Endothelial cell of umbilical vein (primary cell): ENCODE results near the gene SH3GL3. TPM values are rescaled to one million over a fixed set of nuclear protein-coding genes. Genes with fewer than 3 reads are reported as not detected.

Source experiments
- BruUV-seq: library from RNA; stranded (reverse); fragments of 400-500 nt; replicated peaks from 2 replicates; lab custom pipeline; 2021; lab: Mats Ljungman, UMichigan
- CTCF ChIA-PET: fragments of 300-600, 350-600 bp; sonication (Branson Sonifier 250); formaldehyde crosslinking; loops from one replicate; lab custom pipeline; 2021; ENCODE audit warnings: antibody characterized with exemption, inconsistent platforms; lab: Charles Lee
- POLR2A ChIA-PET: fragments of 300-600, 350-600 bp; sonication (Branson Sonifier 250); formaldehyde crosslinking; loops from one replicate; lab custom pipeline; 2021; ENCODE audit warnings: antibody characterized with exemption, inconsistent platforms; lab: Charles Lee
- DNase-seq: peaks from one replicate; pipeline ENCODE4 v3.0.0-alpha.2; 2011; ENCODE audit warnings: low read depth, low spot score
- FAIRE-seq: peaks from 2 replicates; lab custom pipeline; 2011; peaks lifted over from hg19 to GRCh38; lab: Jason Lieb, UNC
- H2AFZ ChIP-seq: 2 replicates; pipeline ENCODE4 v1.6.0; 2012; ENCODE audit warnings: low read depth, low read length, control low read depth, inconsistent platforms
- H3K27ac ChIP-seq: 2 replicates; pipeline ENCODE4 v1.5.1; 2011; ENCODE audit warnings: low read depth, mild to moderate bottlenecking, control low read depth, low read length, moderate library complexity; ENCODE audit not compliant: insufficient read depth
- H3K27me3 ChIP-seq, 2 experiments: 2 replicates each; pipeline versions ENCODE4 v1.6.0 to v1.6.1; 2011; ENCODE audit warnings: low read length in 2 of 2, mixed read lengths in 1 of 2; ENCODE audit not compliant: control insufficient read depth in 2 of 2, insufficient read depth in 2 of 2
- H3K36me3 ChIP-seq, 2 experiments: 2 replicates in 1 of 2; 3 replicates in 1 of 2; pipeline ENCODE4 v1.5.1; 2011; ENCODE audit warnings: low read length in 2 of 2, mild to moderate bottlenecking in 1 of 2, moderate library complexity in 1 of 2; ENCODE audit not compliant: control insufficient read depth in 2 of 2, insufficient read depth in 2 of 2; ENCODE audit errors: extremely low read depth in 1 of 2
- H3K4me1 ChIP-seq: 3 replicates; pipeline ENCODE4 v1.5.1; 2011; ENCODE audit warnings: mild to moderate bottlenecking, low read length; ENCODE audit not compliant: control insufficient read depth, insufficient read depth; ENCODE audit errors: extremely low read depth
- H3K4me2 ChIP-seq: 2 replicates; pipeline ENCODE4 v1.6.1; 2011; ENCODE audit warnings: low read length, control low read depth, mixed read lengths; ENCODE audit not compliant: insufficient read depth
- H3K4me3 ChIP-seq, 3 experiments: fragments of 200-600 bp in 1 of 3; sonication (generic), shearing (Covaris generic) in 1 of 3; replicated peaks in 1 of 3; 2 replicates each; pipeline ENCODE4 v1.5.1; 2011 to 2016; ENCODE audit warnings: control low read depth in 3 of 3, low read length in 3 of 3, mild to moderate bottlenecking in 2 of 3, inconsistent platforms in 1 of 3, low read depth in 1 of 3, moderate library complexity in 1 of 3; ENCODE audit not compliant: insufficient read depth in 1 of 3
- H3K79me2 ChIP-seq: 2 replicates; pipeline ENCODE4 v1.6.0; 2012; ENCODE audit warnings: low read length, inconsistent platforms; ENCODE audit not compliant: control insufficient read depth, insufficient read depth
- H3K9ac ChIP-seq: replicated peaks from 2 replicates; pipeline ENCODE3; 2011; ENCODE audit warnings: low read length, control low read depth; ENCODE audit not compliant: insufficient read depth; ENCODE audit errors: extremely low read depth
- H3K9me1 ChIP-seq: replicated peaks from 3 replicates; pipeline ENCODE4 v1.6.0; 2011; ENCODE audit warnings: mild to moderate bottlenecking, low read length; ENCODE audit not compliant: control insufficient read depth, insufficient read depth; ENCODE audit errors: extremely low read depth
- H3K9me3 ChIP-seq: replicated peaks from 2 replicates; pipeline ENCODE4 v1.5.1; 2012; ENCODE audit warnings: low read length, inconsistent platforms; ENCODE audit not compliant: control insufficient read depth, insufficient read depth
- H4K20me1 ChIP-seq: replicated peaks from 2 replicates; pipeline ENCODE3; 2011; ENCODE audit warnings: mild to moderate bottlenecking, low read length; ENCODE audit not compliant: control insufficient read depth, insufficient read depth; ENCODE audit errors: extremely low read depth
- CTCF ChIP-seq, 2 donors: IDR thresholded peaks; 1 replicate in 1 of 2; 2 replicates in 1 of 2; pipeline ENCODE4 v1.5.1; 2011; ENCODE audit warnings: low read length in 2 of 2, mild to moderate bottlenecking in 2 of 2, moderate library complexity in 2 of 2, control low read depth in 1 of 2, inconsistent platforms in 1 of 2, low read depth in 1 of 2; ENCODE audit not compliant: insufficient read depth in 1 of 2; ENCODE audit errors: extremely low read depth in 1 of 2
- EZH2 ChIP-seq: IDR thresholded peaks from 2 replicates; pipeline ENCODE4 v1.6.1; 2012; ENCODE audit warnings: borderline replicate concordance, low read depth, mild to moderate bottlenecking, moderate library complexity, low read length, inconsistent platforms; ENCODE audit not compliant: severe bottlenecking
- FOS ChIP-seq: IDR thresholded peaks from 2 replicates; pipeline ENCODE4 v1.6.1; 2011; ENCODE audit warnings: mild to moderate bottlenecking, low read length, moderate library complexity, borderline replicate concordance; ENCODE audit not compliant: insufficient read depth
- GATA2 ChIP-seq: IDR thresholded peaks from 2 replicates; pipeline ENCODE4 v1.7.0; 2011; ENCODE audit warnings: low read depth, mild to moderate bottlenecking, moderate library complexity, mixed read lengths, low read length; ENCODE audit not compliant: insufficient read length, insufficient read depth
- JUN ChIP-seq: IDR thresholded peaks from 2 replicates; pipeline ENCODE4 v1.6.1; 2011; ENCODE audit warnings: borderline replicate concordance, low read depth; ENCODE audit not compliant: insufficient read length, insufficient read depth
- MAX ChIP-seq: IDR thresholded peaks from 2 replicates; pipeline ENCODE4 v1.6.1; 2011; ENCODE audit not compliant: insufficient read depth, insufficient read length
- MYC ChIP-seq: IDR thresholded peaks from one replicate; pipeline ENCODE4 v1.6.1; 2011; ENCODE audit warnings: mild to moderate bottlenecking, low read depth, low read length
- POLR2A ChIP-seq: IDR thresholded peaks from 2 replicates; pipeline ENCODE4 v1.6.1; 2012; ENCODE audit warnings: low read depth, mild to moderate bottlenecking, control low read depth, low read length
- POLR2AphosphoS5 ChIP-seq: IDR thresholded peaks from 2 replicates; pipeline ENCODE4 v1.6.1; 2012; ENCODE audit warnings: low read depth, mild to moderate bottlenecking, control low read depth, low read length, moderate library complexity; ENCODE audit not compliant: insufficient read depth
- dilution Hi-C: fragments of 300-500 bp; cut with MboI; formaldehyde crosslinking; loops from one replicate; pipeline ENCODE4 v1.15.0; 2019; ENCODE audit warnings: low sequenced_read_pairs; ENCODE audit not compliant: extremely low pct_ligation_motif_present
- intact Hi-C: fragments of 100-400 bp; cut with micrococcal nuclease; formaldehyde crosslinking; loops from one replicate; pipeline ENCODE4 v1.10.0; 2022
- polyA plus RNA-seq, 4 experiments: library from polyadenylated mRNA; depleted of rRNA in 3 of 4; stranded (reverse) in 3 of 4; unstranded in 1 of 4; fragments of >200 nt; gene quantifications; 2 replicates each; pipeline versions ENCODE4 v1.2.1 to v1.2.3, GENCODE V29; 2011 to 2012; ENCODE audit warnings: missing spikeins in 1 of 4
- total RNA-seq: library from RNA; stranded (reverse); gene quantifications from 2 replicates; pipeline ENCODE4 v1.2.3, GENCODE V29; 2021

Gene SH3GL3
- total and polyA plus RNA-seq, 2 donors (not counting 3 experiments of a cell fraction or from before 2014, with no cell fraction given) = not detected

DNA sequence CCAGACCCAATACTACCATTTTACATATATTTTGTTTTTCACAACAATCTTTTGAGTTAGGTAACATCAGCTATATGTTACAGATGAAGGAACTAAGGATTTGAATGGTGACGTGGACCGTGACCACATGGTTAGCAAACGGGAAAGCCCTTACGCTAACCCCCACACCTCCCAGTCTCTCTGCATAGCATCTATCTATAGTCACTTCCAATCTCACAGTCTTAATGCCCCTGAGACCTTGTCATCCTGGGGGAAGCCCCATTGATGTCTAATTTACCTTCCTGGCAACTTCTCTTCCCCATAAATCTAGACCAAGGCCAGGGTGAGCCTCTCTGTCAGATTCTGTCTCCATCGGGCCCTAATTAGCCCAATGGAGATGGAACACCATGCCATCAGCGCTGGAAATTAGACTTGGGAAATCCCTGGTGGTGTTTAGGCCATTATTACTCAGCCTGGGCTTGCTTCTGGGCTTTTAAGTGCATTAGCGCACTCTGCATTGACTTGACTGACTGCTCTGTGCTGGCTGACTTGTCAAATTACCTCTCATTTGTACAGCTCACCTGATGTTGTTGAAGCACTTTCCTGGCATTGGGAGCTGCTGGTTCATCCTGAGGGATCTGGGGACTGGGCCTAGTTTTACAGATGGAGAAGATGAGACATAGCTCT is 34.0 kb upstream of the SH3GL3 start:
- Histone ChIP-seq H3K4me3 (no peak overlapping the region), H3K27me3 (no peaks in the 10 kb centered on the region), H3K4me2 (no peak overlapping the region), H3K79me2 (no peaks in the 10 kb centered on the region), H3K9me1 (no peaks in the 10 kb centered on the region), H3K9ac (no peak overlapping the region), H4K20me1 (no peaks in the 10 kb centered on the region), H3K4me1 (no peaks in the 10 kb centered on the region), H2AFZ (no peak overlapping the region), H3K9me3 (no peaks in the 10 kb centered on the region), H3K36me3 (no peaks in the 10 kb centered on the region), H3K27ac (no peak overlapping the region)
- TF ChIP-seq POLR2AphosphoS5 (no peak), GATA2 (no peak), FOS (no peak), MAX (no peak), EZH2 (no peak), POLR2A (no peak), CTCF (IDR thresholded peaks at IDR 0.05; ENCODE audit: extremely low read depth in 1 of 2, insufficient read depth in 1 of 2, low read depth in 1 of 2, low read length in 2 of 2) (no peak), JUN (no peak), MYC (no peak)
- FAIRE-seq (no peak), DNase-seq (no peak)
- CTCF ChIA-PET = interaction anchor here (1.5 to 1.8 kb wide), 2 partner anchors 25 to 165 kb away, joined by 4 to 7 read pairs; no protein-coding TSS in a partner anchor
- BruUV-seq = no TSS peak
- POLR2A ChIA-PET = no interaction called here
- intact Hi-C loops (no loop called here), dilution Hi-C loops (no loop called here)
